ENCODE data around the gene WDFY2.
"Not testable (repeated sequence)": the region's sequence is repeated elsewhere in the genome, so short reads cannot be mapped to it uniquely, and the experiment has no call there.

WDFY2 gene, protein sequence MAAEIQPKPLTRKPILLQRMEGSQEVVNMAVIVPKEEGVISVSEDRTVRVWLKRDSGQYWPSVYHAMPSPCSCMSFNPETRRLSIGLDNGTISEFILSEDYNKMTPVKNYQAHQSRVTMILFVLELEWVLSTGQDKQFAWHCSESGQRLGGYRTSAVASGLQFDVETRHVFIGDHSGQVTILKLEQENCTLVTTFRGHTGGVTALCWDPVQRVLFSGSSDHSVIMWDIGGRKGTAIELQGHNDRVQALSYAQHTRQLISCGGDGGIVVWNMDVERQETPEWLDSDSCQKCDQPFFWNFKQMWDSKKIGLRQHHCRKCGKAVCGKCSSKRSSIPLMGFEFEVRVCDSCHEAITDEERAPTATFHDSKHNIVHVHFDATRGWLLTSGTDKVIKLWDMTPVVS

GRCh38 chr13:51583875-51584730, at the start of gene WDFY2:
WDFY2 (plus strand) TSS chr13:51584462; CDS start chr13:51584688, 226 bp downstream.
- DNase-seq: peak; percentile 91 to 100 (median 99)

- no peak for DNase-seq
These were observed 45.6 kb upstream of the WDFY2 start for GRCh38 chr13:51538591-51539179.

DNA sequence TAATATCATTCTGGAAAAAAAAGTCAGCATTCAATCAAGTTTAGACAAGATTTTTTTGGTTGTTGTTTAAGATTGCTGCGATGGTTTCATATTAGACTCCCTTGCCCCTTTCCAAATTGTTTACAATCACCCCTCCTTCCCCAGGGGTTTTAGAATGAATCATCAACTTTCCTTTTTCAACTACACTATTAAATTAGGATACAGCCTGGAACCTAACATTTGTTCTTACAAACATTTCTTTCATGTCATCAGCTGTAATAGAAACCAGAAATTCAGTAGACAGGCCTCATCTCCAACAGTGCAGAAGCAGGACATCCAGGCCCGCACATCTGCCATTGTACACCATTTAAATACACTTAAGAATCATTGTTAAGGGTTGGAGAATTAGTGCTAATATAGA, 44.4 kb upstream of the WDFY2 start:
- DNase-seq: no peak

DNA sequence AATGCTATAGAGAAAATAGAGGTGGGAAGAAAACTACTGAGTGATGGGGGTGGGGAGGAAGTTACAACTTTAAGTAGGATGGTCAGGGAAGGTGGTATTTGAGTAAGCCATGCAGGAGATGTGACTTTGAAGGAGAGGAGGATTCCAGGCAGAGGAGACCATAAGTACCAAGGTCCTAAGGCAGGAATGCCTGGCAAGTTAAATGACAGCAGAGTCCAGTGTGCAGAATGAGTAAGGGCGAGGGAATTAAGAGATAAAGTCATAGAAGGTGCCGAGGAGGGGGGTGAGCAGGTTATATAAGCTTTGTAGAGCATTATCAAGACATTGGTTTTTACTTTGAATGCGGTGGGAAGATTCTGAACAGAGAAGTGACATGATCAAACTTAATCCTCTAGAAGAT, 43.2 kb upstream of the WDFY2 start:
- no peak for DNase-seq

DNA sequence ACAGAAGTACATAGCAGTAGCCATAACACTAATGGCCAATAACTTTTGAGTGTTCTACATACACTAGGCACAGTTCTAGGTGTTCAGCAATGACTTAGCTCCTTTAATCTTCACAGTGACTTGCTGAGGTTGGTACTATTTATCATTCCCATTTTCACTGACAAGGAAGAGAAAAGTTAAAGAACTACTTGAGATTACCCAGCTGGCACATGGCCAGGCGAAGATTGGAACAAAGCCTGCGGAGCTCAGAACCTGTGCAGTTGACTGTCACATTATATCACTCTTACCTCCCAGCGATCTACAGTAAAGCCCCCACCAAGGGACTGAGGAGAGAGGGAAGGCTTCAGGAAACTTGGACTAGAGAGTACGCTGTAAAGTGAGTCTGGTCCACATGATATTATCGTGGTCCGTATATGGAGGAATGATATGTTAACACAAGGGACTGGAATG, 42.4 kb upstream of the WDFY2 start:
- peak in 1 of 58 donors; percentile 20 for DNase-seq

DNA sequence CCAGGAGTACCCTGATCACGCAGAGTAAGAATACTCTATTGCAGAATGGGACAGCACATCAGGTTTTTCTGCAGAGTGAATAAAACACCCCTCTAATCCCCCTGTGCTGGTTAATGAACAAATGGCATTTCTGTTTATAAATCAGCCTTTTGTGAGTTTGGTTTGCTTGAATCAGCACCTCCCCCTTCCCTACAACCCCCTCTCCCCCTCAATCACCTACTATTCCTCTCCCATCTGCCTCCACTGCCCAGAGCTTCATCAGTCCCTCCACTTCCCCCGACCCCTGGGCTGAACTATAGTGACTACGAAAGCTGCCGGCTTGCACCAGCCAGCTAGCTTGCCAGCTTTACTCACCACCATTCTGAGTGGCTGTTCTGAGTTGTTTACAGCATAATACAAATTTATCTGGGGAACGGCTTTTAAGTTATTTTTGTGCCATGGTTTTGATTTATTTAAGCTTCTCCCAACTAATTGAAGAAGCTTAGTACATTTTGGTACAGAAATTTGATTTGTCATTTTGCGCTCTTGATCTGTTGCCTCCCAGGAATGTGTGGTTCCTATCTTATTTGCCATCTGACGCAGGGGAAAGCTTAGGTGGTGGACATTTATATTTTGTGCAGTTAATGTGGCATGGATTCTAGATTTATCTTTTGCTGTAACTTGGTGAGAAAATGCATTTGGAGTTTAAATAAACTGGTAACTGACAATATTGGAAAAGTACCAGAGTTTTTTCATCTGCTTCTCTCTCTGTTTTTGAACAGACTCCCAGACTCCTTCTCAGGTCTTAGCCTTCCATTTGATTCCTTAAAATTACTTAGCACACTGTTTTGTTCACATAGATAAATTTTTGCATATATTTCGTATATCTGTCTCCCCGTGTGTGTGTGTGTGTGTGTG, 41.7 kb upstream of the WDFY2 start:
- peak in 6 of 58 donors; percentile 4 to 14 (median 10) for DNase-seq

- not testable (repeated sequence) for DNase-seq
These were observed 38.8 kb upstream of the WDFY2 start for GRCh38 chr13:51545446-51545845.

DNA sequence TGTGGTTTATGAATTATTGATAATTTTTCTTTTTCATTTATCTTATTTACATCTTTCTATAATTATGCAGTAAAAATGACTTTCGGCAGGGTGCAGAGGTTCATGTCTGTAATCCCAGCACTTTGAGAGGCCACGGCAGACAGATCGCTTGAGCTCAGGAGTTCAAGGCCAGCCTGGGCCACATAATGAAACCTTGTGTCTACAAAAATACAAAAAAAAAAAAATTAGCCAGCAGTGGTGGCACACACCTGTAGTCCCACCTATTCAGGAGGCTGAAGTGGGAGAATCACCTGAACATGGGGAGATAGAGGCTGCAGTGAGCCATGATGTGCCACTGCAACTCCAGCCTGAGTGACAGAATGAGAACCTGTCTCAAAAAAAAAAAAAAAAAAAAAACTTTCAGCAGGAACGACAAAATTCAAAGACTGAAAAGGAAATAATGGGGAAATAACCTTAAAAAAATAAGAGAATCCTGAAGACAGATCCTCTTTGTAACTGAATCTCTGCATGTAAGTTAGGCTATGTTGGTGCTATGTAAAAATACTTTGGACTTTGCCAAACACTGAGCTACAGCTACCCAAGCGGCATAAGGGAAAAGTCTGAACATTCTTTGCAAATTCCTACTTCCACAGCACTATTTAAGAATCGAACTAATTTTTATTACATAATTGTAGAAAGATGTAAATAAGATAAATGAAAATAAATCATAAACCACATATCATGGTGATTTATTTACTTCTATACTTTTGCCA, 36.7 kb upstream of the WDFY2 start:
- no peak for DNase-seq

GRCh38 chr13:51549050-51549449, 35.2 kb upstream of the WDFY2 start:
- no peak for DNase-seq

GRCh38 chr13:51549593-51549992, 34.7 kb upstream of the WDFY2 start:
- DNase-seq: no peak

GRCh38 chr13:51550151-51550550, 34.1 kb upstream of the WDFY2 start:
- no peak for DNase-seq

GRCh38 chr13:51551416-51551815, 32.8 kb upstream of the WDFY2 start:
- no peak for DNase-seq

DNA sequence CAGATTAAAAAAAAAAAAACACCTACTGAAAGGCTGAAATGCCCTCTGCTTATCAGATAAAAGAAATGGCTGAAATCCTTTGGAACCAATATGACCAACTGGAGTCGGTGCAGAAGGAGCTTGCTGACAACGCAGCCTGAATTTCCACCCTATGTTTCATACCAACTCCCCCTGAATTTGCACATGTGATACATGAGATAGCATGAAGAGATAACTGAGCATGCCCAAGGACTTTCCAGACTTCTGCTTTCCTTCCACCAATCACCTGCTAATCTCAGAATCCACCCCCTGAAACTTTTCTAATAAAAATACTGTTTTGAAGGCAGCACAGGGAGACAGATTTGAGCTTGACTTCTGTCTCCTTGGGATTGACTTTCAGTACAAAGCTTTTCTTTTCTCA, 32.2 kb upstream of the WDFY2 start:
- DNase-seq: no peak

DNA sequence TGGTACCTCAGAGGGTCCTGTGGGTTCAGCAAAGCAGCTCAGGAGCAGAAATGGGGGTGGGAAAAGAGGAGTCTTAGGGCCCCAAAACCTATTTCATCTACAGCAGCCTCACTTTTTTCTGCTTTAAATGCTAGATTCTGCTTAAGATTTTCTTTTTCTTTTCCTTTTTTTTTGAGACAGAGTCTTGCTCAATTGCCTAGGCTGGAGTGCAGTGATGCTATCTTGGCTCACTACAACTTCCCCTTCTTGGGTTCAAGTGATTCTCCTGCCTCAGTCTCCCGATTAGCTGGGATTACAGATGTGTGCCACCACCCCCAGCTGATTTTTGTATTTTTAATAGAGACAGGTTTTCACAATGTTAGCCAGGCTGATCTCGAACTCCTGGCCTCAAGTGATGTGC, 30.7 kb upstream of the WDFY2 start:
- no peak for DNase-seq

DNA sequence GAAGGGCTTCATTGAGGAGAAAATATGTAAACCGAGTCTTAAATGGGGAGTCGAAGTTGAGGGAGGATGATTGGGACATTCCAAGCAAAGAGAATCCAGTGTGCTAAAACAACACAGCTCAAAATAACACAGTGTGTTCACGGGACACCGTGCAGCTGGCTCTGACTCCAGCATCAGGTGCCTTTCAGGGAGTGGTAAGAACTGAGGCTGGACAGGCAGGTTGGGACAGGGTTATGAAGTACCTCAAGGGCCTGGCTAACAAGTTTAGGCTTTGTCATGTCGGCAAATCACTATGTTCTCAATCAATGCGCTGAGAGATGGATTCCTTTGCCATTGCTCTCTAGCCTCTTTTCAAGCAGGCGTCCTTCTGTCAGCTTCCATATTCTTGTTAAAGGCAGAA, 27.5 kb upstream of the WDFY2 start:
- DNase-seq: no peak

GRCh38 chr13:51557438-51557837, 26.8 kb upstream of the WDFY2 start:
- no peak for DNase-seq

GRCh38 chr13:51557875-51558612, 26.2 kb upstream of the WDFY2 start:
- peak in 1 of 58 donors; percentile 1 for DNase-seq

- DNase-seq: no peak
These were observed 24.1 kb upstream of the WDFY2 start for GRCh38 chr13:51559946-51560735.
